ENCODE measurements around the gene SNRNP25.

SNRNP25 gene

DNA sequence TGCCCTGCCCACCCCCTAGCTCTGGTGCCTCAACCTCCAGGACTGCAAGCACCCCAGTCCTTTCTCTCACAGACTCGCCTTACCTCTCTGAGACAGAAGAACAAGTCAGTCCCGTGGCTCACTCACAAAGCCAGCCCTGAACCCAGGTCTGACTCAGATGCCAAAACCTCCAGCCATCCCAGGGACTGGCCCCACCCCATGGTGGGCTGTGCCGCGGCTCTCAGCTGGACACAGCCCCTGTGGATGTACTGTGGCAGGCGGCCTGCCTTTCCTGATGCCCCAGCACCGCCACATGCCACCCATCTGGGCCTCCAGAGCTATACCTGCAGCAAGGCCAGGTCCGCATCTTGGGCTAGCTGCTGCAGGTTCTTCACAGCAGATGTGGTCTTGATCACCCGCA is 44.2 kb downstream of the SNRNP25 start:
- H3K9ac ChIP-seq (ENCODE audit: low read length) = no peak overlapping the region
- no peak overlapping the region for H2AFZ ChIP-seq (ENCODE audit: low read length)
- no peak for DNase-seq
- H3K27me3 ChIP-seq (replicated peaks; ENCODE audit: insufficient read depth, low read length) = no peaks in the 10 kb centered on the region
- no peaks in the 10 kb centered on the region for H3K79me2 ChIP-seq (ENCODE audit: low read length)
- no peak overlapping the region for H3K4me2 ChIP-seq (ENCODE audit: low read depth, low read length)
- H4K20me1 ChIP-seq (ENCODE audit: insufficient read depth, low read length) = no peaks in the 10 kb centered on the region
- H3K9me2 ChIP-seq (replicated peaks; ENCODE audit: insufficient read depth, low read length) = no peaks in the 10 kb centered on the region
- no peaks in the 10 kb centered on the region for H3K4me1 ChIP-seq (ENCODE audit: low read length)
- H3K4me3 ChIP-seq (ENCODE audit: low read length) = no peak overlapping the region
- H3K36me3 ChIP-seq (replicated peaks; ENCODE audit: insufficient read depth, low read length) = no peaks in the 10 kb centered on the region
- no peaks in the 10 kb centered on the region for H3K9me3 ChIP-seq (replicated peaks; ENCODE audit: insufficient read depth, low read length)
- H3K27ac ChIP-seq (ENCODE audit: low read length) = no peak overlapping the region
- TF ChIP-seq, protein P1, sequence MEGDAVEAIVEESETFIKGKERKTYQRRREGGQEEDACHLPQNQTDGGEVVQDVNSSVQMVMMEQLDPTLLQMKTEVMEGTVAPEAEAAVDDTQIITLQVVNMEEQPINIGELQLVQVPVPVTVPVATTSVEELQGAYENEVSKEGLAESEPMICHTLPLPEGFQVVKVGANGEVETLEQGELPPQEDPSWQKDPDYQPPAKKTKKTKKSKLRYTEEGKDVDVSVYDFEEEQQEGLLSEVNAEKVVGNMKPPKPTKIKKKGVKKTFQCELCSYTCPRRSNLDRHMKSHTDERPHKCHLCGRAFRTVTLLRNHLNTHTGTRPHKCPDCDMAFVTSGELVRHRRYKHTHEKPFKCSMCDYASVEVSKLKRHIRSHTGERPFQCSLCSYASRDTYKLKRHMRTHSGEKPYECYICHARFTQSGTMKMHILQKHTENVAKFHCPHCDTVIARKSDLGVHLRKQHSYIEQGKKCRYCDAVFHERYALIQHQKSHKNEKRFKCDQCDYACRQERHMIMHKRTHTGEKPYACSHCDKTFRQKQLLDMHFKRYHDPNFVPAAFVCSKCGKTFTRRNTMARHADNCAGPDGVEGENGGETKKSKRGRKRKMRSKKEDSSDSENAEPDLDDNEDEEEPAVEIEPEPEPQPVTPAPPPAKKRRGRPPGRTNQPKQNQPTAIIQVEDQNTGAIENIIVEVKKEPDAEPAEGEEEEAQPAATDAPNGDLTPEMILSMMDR (IDR thresholded peaks at IDR 0.05; ENCODE audit: low read length) = no peak
- TF ChIP-seq EZH2 (optimal IDR thresholded peaks at IDR 0.05; ENCODE audit: low read depth, low read length) = no peak
- no peak for TF ChIP-seq EZH2phosphoT487 (IDR thresholded peaks at IDR 0.05; ENCODE audit: low read length)
- no peaks in the 10 kb centered on the region for H3F3A ChIP-seq (ENCODE audit: insufficient read depth, low read length)

DNA sequence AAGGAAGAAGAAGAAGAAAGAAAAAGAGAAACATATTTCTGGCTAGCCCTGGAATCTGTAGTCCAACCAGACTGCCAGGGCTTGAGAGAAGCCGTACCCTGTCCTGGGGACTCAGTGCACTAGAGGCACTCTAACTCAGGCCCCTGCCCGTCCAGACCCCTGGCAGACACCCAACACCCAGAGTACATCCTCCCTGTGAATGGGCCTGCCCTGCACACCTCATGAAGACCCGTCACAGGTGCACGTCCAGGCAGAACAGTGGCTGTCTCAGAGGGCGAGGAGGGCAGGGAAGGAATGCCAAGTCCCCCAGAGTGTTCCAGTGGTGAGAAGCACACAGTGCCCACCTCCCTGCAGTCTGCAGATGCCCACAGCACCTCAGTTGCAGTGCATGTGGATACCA is 47.4 kb downstream of the SNRNP25 start:
- no peaks in the 10 kb centered on the region for H3K4me1 ChIP-seq (ENCODE audit: low read length)
- no peaks in the 10 kb centered on the region for H3K36me3 ChIP-seq (replicated peaks; ENCODE audit: insufficient read depth, low read length)
- no peaks in the 10 kb centered on the region for H3F3A ChIP-seq (ENCODE audit: insufficient read depth, low read length)
- DNase-seq = no peak
- no peaks in the 10 kb centered on the region for H3K79me2 ChIP-seq (ENCODE audit: low read length)
- H3K9me3 ChIP-seq (replicated peaks; ENCODE audit: insufficient read depth, low read length) = no peaks in the 10 kb centered on the region
- H3K4me3 ChIP-seq (ENCODE audit: low read length) = no peak overlapping the region
- no peak overlapping the region for H3K27ac ChIP-seq (ENCODE audit: low read length)
- H4K20me1 ChIP-seq (ENCODE audit: insufficient read depth, low read length) = no peaks in the 10 kb centered on the region
- H3K9me2 ChIP-seq (replicated peaks; ENCODE audit: insufficient read depth, low read length) = no peaks in the 10 kb centered on the region
- no peak overlapping the region for H3K4me2 ChIP-seq (ENCODE audit: low read depth, low read length)
- TF ChIP-seq, protein P1 (IDR thresholded peaks at IDR 0.05; ENCODE audit: low read length) = no peak
- TF ChIP-seq EZH2phosphoT487 (IDR thresholded peaks at IDR 0.05; ENCODE audit: low read length) (no peak), EZH2 (optimal IDR thresholded peaks at IDR 0.05; ENCODE audit: low read depth, low read length) (no peak)
- no peak overlapping the region for H3K9ac ChIP-seq (ENCODE audit: low read length)
- H2AFZ ChIP-seq (ENCODE audit: low read length) = no peak overlapping the region
- no peaks in the 10 kb centered on the region for H3K27me3 ChIP-seq (replicated peaks; ENCODE audit: insufficient read depth, low read length)

DNA sequence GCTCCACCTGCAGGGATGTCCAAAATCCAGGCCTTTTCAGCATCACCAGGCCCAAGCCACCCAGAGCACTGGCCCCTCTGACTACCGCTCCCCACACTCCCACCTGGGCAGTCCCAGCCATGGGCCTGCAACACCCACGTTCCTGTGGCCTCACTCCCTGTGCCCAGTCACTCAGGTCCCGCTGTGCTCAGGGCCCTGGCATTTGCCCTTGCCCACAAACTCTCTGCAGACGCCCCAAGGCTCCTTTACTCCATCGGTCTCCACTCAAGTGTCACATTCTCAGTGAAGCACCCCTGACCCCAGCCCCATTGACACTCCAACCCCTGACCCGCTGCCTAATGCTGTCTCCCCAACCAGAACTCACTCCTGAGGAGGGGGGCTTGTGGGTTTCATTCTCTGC is 48.0 kb downstream of the SNRNP25 start:
- H3K79me2 ChIP-seq (ENCODE audit: low read length) = no peaks in the 10 kb centered on the region
- DNase-seq = no peak
- no peak overlapping the region for H3K4me3 ChIP-seq (ENCODE audit: low read length)
- no peak overlapping the region for H3K27ac ChIP-seq (ENCODE audit: low read length)
- H3K9me2 ChIP-seq (replicated peaks; ENCODE audit: insufficient read depth, low read length) = no peaks in the 10 kb centered on the region
- H3K9me3 ChIP-seq (replicated peaks; ENCODE audit: insufficient read depth, low read length) = no peaks in the 10 kb centered on the region
- TF ChIP-seq, protein P1 (IDR thresholded peaks at IDR 0.05; ENCODE audit: low read length) = no peak
- TF ChIP-seq EZH2phosphoT487 (IDR thresholded peaks at IDR 0.05; ENCODE audit: low read length) (no peak), EZH2 (optimal IDR thresholded peaks at IDR 0.05; ENCODE audit: low read depth, low read length) (no peak)
- no peaks in the 10 kb centered on the region for H4K20me1 ChIP-seq (ENCODE audit: insufficient read depth, low read length)
- H2AFZ ChIP-seq (ENCODE audit: low read length) = no peak overlapping the region
- H3F3A ChIP-seq (ENCODE audit: insufficient read depth, low read length) = no peaks in the 10 kb centered on the region
- H3K36me3 ChIP-seq (replicated peaks; ENCODE audit: insufficient read depth, low read length) = no peaks in the 10 kb centered on the region
- no peak overlapping the region for H3K4me2 ChIP-seq (ENCODE audit: low read depth, low read length)
- no peaks in the 10 kb centered on the region for H3K4me1 ChIP-seq (ENCODE audit: low read length)
- no peak overlapping the region for H3K9ac ChIP-seq (ENCODE audit: low read length)
- H3K27me3 ChIP-seq (replicated peaks; ENCODE audit: insufficient read depth, low read length) = no peaks in the 10 kb centered on the region
